HG03064 (cell line): ENCODE measurements around the gene SF3B2.

Experiments
- ATAC-seq: cut with Tn5 transposase; IDR thresholded peaks from one replicate; pipeline ENCODE4 v1.9.1; 2021; ENCODE audit warnings: low read depth; ENCODE audit not compliant: unreplicated experiment

Gene SF3B2

DNA sequence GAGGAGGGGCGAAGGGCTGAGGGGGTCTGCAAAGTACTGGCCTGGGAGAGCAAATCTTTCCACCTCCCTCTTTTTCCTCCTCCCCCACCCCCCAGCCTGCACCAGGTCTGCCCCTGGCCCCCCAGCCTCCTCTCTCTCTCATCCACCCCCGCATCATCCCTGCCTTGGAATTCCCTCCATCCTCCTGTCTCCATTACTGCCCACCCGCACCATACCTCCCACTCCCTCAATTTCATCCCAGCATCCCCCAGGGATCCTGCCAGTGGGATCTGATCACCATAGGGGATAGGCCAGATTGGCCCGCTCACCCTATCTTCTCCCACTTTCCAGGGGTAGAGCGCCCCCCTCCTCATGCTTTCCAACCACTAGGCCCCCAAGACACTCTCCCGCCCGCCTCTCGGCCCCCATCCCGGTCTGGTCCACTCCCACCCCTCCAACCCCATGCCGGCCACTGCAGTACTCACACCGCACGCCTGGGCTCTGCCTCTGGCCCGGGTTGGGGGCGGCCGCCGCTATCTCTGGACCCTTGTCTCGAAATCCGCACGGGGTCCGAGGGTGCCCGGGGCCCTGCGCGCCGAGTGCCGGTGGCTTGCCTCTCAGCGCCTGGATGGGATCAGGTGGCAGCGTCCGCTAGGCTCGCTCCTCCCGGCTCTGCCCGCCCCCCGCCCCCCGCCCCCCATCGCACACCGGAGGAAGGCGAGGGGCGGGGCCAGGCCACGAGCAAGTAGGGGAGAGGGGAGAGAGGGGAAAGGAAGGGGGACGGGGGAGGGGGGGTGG is 3.4 kb upstream of the SF3B2 start, which contains the start of gene GAL3ST3:
Gene GAL3ST3 (minus strand): TSS at position 615 of the 777 bp plus-strand sequence. CDS start 3,746 bp downstream, outside the sequence.
- ATAC-seq, result no peak

DNA sequence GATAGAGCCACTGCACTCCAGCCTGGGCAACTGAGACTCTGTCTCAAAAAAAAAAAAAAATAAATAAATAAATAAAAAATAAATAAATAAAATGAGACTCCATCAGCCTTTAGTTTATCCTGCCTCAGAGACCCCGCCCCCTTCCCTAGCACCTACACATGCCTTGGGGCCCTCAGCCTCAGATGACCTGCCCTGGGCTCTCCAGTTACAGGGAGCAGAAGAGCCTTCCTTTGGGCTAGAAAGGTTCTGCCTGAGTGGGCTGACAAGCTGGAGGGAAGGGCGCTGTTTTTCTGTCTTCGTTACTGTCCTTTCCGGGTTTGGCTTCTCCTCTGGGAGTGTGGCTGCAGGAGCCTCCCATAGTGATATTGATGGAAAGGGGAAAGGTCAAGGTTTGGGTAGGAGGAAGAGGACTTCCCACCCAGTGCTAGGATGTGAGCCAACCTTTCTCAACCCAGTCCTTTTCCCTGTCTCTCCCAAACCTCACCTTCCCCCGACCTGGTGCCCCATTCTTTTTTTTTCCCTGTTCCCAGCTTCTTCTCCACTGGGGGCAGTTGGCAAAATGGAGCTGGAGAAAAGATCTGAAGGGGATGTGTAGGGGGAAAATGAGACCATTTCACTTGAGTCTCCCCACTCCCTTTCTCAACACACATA is 1.5 kb upstream of the SF3B2 start:
- ATAC-seq, result no peak

DNA sequence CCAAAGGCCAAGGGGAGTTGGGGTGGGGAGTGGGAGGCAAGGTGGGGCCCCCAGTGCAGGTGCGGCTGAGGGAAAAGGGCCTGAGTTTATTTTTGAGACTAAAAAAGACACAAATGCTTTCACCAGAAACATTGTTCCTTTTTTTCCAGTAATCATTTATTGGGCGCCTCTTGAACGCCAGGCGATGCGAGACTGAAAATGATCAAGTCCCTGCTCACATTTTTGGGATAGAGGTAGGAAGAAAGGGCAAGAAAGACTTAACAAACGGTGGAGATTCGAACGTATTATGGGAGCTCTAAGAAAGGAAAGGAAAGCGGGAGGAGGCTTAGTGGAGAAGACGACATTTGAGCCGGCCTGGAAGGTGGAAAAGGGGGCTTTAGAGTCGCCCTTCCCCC is 796 bp upstream of the SF3B2 start:
- no peak for ATAC-seq

DNA sequence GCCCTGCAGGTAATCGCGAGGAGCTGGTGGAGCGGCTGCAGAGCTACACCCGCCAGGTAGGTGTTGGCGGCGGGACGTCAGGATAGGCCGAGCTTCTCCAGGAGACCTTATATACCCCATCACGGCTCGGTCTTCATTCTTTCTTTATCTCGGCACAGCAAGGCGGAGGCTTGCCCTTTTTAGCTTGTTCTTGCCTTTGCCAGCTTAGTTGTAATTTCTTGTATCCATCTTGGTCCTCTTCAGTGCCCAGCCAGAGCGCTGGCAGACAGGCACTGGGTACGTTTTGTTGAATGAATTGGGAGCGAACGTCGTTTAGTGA is 459 bp downstream of the SF3B2 start:
- no peak for ATAC-seq

DNA sequence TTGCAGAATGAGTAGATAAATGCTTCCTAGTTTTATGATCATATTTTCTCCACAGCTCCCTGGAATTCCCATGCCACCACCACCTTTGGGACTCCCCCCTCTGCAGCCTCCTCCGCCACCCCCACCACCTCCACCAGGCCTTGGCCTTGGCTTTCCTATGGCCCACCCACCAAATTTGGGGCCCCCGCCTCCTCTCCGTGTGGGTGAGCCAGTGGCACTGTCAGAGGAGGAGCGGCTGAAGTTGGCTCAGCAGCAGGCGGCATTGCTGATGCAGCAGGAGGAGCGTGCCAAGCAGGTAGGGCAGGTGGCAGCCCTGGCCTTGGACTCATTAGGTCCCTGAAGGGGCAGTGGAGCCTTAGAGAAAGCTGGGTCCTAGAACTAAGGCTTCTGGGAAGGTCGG is 2.9 kb downstream of the SF3B2 start:
- no peak for ATAC-seq

DNA sequence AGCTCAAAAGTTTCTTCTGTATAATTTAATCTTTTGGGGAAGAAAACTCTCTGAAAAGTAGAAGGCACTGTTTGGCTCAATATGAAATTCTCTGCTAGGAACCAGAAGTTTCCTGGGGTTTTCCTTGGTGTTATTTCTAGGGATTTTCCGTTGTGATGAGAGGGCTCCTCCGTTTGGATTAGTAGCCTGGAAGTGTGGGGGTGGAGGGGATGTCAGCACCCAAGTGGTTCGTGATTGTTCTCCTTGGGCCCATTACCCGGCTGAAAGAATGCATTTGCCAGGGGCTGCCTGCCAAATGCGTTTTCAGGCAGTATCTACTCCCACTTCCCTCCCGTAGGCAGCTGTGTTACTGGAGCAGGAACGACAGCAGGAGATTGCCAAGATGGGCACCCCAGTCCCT is 4.3 kb downstream of the SF3B2 start:
- no peak for ATAC-seq

DNA sequence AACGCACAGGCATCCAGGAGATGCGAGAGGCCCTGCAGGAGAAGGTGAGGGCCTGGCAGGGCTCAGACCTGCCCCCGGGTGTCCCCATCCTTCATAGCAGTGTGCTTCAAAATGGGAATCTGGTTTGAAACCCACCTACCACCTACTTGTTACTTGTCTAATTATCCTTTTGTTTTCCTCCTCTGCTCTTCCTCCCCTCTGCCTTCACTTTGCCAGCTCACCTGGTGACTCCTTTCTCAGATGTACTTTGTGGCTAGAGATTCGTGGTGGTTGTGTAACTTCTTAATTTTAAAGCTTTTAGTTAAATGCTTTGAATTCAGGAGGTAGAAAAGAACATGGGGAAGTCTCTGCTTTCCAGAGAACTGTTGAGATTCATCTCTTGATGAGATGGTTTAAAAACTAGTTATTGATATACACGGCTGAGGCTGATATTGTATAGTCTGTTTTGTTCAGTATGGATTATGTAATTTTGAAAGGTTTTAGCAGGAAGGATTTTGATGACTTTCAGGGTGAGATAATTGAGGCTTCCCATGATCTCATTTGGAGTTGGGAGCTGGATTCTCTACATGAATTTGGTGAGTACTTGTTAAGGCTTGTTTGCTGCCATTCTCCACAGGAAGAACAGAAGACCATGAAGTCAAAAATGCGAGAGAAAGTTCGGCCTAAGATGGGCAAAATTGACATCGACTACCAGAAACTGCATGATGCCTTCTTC is 8.0 kb downstream of the SF3B2 start:
- ATAC-seq, result no peak

DNA sequence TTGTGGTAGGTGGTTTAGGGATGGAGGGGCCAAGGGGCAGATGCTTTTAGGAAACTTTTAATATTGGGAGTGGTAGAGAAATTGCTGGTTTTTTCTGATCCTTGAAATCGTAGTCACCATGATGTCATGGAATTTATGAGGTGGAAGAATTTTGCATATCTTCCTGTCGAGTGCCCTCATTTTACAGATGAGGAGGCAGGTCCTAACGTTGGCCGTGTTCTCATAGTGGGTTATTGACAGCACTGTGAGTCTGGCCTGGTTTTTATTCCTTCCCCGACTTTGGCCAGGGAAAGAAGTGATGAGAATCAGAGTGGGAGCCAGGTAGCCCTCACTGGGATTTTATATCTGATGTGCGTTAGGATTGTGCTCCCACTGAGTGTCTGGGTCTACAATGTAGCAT is 9.1 kb downstream of the SF3B2 start:
- no peak for ATAC-seq

DNA sequence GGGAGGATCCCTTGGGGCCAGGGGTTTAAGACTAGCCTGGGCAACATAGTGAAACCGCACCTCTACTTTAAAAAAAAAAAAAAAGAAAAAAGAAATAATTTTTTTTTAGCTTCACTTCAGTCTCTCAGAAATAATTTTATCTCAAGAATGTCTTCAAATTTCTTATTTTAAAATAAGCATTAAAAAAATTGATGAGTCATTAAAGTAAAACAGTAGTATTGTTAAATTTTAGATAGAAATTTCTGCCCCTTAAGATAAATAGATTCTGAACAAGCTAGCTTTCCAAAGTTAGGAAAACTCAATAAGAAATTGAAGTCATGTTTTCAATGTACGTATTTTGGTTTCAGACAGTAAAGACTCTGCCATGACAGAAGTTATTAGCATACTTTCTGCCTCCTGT is 10.2 kb downstream of the SF3B2 start:
- ATAC-seq, result no peak

DNA sequence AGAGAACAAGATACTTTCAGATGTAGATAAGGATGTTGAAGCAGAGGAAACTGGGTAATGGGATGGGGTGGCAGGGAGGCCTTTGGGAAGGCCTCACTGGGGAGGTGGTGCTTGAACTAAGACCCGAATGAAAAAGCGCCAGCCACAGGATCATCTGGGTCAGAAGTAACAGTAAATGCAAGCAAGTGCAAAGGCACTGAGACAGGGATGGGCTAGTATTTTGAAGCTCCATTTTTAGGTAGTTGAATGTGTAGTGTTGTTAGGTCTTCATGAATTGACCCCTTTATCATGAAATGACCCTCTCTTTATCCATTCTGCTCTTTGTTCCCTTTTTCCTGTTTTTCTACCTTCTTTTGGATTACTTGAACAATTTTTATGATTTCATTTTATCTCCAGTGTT is 11.7 kb downstream of the SF3B2 start:
- ATAC-seq, result no peak

DNA sequence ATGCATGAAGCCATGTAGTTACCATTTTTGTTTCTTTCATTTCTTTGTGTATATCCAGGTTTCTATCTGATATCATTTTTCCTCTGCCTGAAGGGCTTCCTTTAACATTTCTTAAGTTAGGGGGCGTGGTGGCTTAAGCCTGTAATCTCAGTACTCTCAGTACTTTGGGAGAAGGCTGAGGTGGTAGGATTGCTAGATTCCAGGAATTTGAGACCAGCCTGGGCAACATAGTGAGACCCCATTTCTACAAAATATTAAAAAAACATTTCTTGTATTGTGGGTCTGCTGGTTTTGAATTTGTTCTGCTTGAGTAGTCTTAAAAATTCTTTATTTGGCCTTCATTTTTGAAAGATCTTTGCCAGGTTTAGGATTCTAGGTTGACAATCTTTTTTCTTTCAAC is 12.4 kb downstream of the SF3B2 start:
- ATAC-seq, result no peak

DNA sequence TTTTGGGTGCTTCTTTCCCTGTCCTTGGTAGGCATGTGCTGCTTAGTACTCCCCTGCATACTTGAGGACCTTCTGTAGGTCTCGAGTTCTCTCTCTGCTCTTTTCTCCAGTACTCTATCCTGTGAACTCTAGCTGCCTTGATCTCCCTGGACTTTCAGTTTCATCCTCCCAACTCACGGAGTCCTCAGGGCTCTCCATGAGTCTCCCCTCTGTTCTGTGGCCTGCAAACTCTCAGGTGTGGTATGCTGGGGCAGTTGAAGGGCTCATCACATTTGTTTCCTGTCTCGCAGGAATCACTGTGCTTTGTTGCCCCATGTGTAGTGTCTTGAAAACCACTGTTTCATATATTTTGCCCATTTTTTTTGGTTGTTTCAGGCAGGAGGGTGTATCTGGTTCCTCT is 14.6 kb downstream of the SF3B2 start:
- ATAC-seq, result no peak

DNA sequence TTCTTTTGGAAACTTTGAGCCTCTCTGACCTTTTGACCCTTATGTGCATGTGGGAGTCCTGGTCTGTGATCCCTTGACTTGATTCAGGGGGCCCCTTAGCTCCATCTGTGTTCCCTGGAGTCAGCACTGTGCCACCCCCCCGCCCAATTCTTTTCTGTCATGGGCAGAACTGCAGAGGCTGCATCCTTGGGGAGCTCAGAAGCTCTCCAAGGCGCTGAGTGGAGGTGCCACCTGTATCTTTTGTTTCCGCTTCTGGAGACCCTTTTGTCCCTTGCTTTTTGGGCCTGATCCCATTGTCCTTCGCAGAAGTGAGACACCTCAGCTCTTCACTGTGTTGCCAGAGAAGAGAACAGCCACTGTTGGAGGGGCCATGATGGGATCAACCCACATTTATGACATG is 15.5 kb downstream of the SF3B2 start:
- no peak for ATAC-seq

DNA sequence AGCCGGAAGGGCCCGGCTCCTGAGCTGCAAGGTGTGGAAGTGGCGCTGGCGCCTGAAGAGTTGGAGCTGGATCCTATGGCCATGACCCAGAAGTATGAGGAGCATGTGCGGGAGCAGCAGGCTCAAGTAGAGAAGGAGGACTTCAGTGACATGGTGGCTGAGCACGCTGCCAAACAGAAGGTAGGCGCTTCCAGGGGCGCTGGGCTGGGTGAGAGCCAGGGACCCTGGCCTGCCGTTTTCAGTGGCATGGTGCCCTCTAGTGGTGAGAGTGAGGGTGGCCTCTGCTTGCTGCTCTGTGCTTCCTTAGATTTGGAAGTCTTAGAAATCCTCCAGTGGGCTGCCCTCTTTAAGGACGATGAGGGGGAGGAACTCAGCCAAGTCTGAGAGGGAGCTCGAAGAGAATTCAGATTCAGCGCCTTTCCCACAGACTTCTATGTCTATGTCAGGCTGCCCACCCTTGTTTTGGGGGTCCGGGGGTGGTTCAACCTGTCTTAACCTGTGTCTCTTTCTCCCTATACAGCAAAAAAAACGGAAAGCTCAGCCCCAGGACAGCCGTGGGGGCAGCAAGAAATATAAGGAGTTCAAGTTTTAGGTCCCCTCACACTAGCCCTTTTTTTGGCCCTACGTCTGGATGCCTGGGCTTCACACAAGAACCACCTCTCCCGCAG is 16.1 kb downstream of the SF3B2 start:
- ATAC-seq, result no peak

DNA sequence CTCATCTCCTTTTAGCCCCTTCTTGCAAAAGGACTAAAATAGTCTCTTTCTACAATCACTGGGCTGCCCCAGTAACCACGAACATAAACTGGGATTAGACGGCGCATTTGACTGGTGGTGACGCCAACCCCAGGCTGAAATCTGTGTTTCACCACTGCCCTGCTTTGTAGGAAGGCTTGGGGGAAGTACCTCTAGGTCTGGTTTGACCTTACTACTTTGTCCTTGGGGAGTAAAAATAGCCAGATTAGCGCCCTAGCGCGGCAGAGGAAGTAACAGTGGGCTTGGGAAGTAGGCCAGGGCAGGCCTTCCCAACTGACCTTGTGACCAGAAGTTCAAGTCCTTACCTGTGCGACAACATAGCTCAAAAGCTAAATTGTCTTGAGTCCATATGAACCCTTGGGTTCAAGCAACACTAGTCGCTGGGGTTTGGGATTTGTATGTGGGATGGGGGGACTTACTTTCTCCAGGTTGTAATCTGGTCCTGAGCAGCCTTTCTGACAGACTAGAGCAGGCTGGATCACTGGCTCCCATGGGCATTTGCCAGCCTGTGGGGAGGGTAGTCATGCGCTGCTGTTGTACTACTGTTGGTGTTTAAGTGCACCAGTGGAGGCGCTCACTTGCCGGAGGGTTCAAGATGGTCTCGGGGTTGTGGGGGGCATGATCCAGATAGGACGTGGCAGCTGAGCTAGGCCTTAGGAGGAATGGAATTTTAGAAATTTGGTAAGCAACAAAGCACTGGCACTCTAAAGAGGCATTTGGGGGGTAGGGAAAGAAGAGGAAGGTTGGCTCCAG is 17.0 kb downstream of the SF3B2 start:
- ATAC-seq, result no peak

DNA sequence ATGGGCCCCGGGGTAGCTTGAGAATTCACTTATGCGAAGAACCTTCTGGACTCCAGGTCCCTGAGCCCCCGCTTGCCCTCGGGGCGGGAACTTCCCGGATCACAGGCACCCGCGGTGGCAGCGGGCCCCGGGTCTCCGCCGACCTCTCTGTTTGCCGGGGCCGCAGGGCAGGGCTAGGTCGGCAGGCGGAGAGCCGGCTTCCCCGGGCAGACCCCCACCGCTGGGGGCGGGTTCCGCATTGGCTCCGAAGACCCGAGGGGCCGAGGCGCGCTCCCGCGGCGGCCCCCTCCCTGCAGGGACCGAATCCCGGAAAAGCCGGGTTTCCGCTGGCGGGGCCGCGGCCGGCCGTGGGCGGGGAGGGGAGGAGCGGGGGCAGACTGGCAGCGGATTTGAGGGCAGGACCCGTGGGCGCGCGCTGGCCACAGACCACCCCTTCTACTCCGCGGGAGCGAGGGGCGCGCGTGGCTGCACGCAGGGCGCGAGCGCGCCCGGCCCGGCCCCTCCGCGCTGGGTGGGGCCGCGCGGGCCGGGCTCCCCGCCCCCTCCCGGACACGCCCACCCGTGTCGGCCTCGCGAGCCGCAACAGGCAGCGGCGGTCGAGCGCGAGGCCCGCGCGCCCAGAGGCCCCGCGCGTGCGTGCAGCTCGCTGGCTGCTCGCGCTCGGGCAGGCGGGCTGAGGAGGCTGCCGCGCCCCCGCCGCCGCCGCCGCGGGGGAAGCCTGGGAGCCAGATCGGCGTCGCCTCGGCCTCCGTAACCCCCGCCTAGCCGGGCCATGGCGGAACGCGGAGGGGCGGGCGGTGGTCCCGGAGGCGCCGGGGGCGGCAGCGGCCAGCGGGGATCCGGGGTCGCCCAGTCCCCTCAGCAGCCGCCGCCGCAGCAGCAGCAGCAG is 17.8 kb downstream of the SF3B2 start, which contains the start of gene PACS1:
Gene PACS1 (plus strand): TSS at position 558 of the 889 bp plus-strand sequence. CDS start 215 bp downstream, at position 773.
- ATAC-seq, result peak; percentile 39

DNA sequence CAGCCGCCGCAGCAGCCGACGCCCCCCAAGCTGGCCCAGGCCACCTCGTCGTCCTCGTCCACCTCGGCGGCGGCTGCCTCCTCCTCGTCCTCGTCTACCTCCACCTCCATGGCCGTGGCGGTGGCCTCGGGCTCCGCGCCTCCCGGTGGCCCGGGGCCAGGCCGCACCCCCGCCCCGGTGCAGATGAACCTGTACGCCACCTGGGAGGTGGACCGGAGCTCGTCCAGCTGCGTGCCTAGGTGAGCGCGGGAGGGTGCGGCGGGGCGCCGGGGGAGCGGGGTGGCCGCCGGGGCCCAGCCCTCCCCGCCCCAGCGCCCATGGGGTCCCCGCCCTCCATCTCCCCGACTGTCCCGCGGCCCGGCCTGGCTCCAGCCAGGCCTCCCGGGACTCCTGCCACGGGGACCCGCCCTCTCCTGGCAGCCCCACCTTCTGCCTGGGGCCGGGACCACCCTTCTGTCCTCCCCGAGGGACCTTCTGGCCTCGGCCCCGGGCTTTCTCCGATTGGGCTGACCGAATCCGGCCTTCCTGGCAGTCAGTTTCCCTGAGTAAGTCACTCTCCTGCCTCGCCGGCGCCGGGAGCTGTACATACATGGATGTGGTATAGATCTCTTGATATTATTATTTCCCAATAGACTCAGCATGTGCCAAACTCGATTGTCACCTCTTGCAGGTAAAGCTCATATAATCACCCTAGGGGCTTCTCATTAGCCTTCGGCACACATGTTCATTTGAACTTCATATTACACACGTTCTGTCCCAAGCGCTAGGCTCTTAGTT is 18.6 kb downstream of the SF3B2 start:
- peak; percentile 6 for ATAC-seq

DNA sequence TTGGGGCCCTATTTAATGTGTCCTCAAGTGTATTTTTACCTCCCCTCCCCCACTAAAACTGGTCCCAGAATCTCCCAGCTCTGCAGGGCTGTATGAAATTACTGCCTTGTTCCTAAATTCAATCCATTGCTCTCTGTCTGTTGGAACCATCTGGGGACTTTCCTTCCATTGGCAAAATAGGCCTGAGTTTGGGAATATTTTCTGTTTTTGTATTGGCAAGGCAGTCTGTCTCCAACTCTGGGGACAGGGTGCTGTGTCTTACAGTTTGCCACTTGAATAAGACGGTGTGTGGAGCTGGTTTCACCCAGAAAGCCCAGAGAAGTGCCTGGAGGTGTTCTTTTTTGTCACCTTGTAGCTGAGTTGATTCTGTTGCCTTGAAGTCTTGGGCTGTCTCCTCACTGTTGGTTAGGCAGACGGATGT is 19.2 kb downstream of the SF3B2 start:
- no peak for ATAC-seq

DNA sequence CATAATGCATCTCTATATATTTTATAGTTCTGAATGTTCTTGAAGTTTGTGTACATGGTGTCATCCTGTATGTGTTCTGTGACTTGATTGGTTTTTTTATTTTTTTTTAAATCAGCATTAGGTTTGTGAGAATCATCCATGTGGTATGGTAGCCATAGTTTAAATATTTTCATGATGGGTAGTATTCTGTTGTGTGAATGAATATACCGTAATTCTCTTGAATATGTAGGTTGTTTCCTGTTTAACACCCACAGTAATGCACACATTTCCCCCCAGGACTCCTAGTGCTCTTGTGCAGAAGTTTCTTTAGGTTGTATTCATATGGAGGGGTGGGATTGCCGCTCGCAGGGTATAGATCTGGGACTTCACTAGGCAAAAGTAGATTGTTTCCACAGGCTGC is 19.9 kb downstream of the SF3B2 start:
- ATAC-seq, result no peak
